ENCODE data around the gene SMAD5.

SMAD5 gene

DNA sequence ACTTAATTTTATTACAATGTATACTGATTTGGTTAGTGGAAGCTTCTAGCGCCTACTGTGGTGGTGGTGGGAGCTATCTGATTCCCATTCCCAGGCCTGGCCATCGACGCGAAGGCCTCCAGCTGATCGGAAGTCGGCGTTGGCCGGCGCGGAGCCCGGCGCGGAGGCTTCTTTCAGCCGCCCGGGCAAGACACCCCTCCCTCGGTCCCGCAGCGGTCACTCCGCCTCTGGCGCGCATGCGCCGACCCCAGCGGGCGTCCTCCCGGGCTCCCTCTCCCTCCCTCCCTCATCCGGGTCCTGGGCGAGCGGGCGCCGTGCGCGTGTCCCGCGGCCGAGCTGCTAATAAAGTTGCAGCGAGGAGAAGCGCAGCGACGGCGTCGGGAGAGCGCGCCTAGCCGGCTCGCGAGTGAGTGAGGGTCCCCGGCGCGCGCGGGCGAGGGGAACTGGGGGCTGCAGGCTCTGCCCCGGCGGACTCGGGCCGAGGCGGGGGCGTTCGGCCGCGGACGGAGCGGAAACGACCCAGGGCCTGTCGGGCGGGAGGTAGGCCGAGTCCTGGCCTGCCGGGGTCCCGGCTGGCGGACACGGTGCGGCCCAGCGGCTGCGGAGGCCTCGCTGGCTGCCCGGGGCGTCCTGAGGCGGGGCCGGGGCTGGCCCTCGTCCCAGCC is at the start of gene SMAD5:
Gene SMAD5 (plus strand): TSS at position 289 of the 665 bp plus-strand sequence. CDS start 20,916 bp downstream, outside the sequence.
- DNase-seq = peak; percentile 20 to 71

DNA sequence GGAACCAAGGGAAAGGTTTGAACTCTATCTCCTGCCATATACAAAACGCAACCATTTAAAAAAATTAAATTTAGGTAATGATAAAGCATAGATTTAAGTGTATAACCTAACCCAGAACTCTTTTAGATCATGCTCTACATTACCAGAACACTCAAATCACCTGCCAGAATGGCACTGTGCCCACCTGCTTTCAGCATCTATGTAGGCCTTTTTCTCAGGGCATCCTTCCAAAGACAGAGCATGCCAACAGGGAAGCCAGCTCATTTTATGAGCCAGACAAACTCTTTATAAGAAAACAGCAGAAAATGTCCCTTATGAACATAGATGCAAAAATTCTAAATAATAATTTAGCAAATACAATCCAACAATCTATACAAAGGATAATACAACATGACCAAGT is 47.9 kb upstream of the SMAD5 start:
- no peak for DNase-seq

DNA sequence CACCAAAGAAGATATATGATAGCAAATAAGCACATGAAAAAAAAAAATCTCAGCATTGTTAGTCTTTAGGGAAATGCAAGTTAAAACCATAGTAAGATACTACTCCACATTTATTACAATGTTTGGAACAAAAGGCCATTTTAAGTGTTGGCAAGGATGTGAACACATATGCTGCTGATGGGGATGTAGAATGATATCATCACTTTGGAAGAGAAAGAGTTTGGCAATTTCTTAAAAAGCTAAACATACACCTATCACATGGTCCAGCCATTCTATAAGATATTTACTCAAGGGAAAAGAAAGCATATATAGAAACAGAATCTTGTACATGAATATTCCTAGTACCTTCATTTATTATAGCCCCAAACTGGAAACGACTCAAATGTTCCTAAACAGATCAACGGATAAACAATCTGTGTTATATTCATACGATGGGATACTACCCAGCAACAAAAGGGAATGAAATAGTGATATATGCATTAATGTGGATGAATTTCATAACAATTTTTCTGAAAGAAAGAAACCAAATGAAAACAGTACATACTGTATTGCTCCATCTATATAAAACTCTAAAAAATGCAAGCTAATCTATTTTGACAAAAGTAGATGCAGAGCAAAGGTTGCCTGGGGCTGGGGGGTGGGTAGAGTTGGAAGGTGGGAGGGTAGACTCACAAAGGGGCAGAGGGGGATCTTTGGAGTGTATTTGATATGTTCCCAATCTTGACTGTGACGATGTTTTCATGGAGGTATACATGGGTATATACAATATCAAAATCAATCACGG is 45.7 kb upstream of the SMAD5 start:
- no peak for DNase-seq

DNA sequence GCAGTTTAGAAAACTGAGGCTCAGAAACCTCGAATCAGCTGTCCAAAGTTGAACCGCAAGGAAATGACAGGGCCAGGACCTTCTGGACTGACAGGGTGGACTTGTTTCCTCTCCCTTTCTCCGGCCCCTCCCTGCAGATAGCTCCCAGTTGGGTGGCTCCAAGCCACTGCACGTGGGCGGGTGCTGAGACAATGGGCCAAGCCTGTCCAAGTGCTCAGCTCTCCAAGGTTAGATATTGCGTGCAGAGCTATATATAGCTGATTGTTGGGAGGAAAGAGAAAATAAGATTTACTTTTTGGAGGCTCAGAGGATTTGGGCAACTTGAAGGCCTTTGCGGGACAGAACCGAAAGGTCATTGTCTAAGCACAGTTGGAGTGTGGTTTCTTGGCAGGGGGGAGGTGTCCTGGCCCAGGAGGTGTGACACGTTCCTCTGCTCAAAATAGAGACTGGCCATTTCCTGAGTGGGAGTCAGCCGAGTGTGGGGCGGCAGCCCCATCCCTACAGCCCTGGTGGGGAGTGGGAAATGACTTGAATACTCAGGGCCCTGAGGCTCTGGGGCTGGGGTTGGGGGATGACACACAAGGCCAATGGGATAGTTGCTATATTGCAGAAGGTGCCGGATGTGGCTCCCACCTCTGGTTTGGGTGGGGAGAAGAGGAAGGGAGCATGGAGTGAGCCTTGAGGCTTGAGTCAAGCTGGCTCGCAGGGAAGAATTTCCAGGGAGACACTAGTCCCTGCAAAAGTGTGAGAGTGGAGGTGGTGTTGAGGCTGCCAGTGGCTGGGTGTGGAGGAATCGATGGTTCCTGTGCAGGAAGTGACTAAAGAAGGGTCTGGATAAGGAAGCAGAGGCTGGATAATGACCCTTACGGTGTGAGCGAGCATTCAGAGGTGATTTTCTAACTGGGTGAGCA is 44.4 kb upstream of the SMAD5 start:
- no peak for DNase-seq

DNA sequence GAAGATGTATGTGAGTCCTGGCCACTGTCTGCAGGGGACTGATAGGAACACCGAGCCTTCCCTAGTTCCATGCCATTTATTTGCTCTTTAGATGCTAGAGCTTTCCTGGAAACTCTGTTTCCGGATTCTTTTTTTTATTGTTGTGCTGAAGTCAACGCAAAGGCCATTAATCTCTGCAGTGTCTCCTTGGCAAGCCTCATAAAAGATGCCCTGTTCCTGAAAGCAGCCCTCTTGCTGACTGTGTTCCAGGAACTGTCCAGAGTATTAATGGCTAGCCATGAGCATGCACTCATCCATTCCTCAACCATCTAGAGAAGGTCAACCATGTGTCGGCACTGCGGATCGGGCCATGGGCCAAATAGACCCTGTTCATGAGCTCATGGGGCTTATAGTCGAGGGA is 42.9 kb upstream of the SMAD5 start:
- DNase-seq = no peak

DNA sequence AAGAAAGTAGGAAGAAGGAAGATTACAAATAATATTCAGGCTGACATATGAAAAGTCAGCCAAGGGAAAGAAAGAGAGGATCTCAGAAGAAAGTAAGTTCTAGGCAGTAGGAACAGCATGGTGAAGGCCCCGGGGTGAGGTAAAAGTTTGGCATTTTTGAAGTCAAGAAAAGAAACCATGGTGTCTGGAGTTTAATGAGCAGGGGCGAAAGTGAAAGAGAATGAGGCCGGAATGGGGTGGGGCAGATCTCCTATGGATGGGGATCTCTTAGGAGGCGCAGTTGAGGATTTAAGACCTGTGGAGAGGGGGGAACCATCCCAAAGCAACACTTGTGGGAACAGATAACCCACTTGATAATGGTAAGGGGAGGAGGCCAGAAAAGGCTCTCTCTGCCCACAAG is 42.3 kb upstream of the SMAD5 start:
- DNase-seq = no peak

DNA sequence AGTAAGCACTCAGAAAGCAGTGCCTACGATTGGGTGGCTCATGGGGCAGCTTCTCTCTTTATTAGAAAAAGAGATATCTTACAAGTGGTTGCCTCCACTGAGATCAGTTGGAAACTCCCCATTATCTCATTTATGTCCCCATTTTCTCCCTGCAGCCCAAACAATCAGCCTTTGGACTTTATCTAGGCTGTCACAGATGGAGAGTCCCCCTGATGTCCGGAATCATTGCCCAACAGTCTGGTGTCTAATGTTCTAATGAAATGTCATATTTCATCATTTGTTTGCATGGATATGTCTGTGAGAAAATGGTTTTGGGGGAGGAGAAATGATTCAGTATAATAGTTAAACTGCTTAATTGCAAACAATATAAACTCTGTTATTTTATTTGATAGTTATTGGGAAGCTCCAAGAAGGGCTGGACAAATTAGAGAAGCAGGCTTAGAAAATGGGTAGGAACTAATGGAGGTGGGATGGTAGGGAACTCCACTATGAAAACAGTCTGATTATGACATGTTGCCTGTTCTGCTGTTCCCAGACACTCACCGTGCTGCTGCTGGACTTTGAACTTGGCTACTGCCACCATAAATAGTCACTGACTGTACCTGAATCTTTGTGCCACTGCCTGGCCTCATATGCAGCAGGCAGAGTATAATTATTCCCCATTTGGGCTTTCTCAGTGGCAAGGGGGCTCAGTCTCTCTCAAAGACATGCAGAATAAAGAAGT is 38.3 kb upstream of the SMAD5 start:
- no peak for DNase-seq

DNA sequence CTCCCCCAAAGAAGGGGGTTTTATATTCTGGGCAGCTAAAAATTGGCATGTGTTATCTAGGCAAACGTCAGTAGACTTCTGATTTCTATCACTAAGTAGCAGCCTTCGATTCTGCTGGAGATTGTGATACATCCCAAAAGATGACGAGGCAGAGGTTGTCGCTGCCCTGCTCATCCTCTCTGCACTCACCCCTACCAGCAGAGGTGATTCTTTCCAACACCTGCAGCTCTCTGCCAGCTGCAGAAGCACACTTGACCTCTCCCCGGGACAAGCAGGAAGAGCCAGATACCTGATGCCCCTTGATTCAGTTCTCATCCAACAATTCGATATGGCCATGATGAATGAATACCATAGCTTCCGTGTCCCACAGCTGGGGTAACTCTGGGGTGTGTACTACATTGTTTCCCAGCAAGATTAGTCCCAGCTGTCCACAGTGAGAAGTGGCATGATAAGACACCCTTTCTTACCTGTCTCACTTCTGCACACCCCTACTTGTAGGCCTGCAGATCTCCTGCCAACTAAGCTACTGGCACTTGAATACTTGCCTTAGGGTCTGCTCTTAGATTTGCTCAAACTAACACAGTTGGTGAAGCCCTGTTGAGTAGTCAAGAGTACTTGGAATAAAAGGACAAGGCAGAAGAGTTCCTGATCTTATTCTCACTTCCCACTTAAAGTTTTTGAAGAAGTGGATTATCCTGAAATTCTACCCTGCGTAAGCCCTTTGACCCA is 37.6 kb upstream of the SMAD5 start:
- no peak for DNase-seq

DNA sequence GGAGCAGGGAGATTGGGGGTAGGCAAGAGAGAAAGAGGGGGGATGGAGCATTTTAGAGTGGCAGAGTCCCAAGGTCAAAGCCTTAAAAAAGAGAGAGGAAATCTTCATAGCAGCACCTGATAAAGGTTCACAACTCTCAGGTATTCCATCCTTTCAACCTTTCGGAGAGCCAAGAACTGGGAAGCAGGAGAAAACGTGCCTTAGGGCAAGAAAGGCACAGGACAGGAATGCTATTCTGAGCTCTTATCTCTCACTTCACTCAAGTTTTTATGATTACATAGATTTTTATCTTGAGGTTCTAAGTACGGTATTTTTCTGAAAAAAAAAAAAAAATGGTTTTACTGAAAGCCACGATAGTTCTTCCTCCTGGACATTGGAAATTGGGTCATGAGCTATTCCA is 34.5 kb upstream of the SMAD5 start:
- DNase-seq = no peak

DNA sequence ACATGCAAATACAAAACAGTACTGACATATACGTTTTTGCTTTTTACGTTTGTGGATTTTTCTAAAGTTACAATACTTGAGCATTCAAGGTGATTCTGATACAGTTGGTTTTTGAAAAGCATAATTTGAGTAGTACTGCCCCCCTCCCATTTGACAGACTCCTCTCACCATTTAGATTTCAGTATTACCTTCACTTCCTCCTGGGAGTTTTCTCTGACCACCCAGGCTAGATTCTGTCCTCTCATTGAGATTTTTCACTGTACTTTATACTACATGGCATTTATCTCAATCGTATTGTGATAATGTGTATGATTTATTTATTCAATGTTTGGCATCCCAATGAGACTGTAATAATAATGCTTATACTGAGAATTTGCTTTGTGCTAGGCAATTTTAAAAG is 32.8 kb upstream of the SMAD5 start:
- no peak for DNase-seq

DNA sequence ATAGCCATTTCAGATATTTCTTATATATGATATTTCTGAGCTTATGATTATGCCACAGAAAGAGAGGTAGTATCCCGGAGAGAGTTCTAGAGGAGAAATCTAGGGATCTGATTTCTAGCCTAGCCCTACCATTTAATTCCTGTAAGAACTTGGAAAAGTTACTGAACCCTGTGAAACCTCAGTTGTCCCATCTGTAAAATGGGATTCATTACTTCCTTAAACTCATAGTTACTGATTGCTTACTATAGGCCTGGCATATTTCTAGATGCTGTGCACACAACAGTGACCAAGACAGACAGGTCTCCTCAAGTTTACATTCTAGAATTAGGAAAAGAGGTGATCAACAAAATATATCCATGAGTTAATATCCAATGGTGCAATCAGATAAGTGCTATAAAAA is 30.8 kb upstream of the SMAD5 start:
- no peak for DNase-seq

DNA sequence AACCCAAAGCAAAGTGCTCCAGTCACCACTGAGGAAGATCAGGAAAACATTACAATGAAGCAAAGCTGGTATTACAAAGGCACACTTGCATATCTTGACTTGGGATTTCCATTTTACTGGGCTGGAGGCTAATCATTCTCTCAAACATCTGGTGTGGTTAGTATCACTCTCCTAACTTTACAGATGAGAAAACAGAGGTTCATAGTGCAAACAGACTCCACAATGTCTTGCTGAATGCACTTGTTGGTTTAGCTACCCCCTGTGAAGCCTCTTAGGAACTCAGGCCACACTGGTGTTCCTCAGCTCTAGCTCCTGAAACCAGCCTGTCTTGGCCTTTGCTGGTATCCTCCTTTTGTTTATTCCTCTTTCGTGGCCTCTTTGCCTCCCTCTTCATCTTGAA is 29.5 kb upstream of the SMAD5 start:
- no peak for DNase-seq

DNA sequence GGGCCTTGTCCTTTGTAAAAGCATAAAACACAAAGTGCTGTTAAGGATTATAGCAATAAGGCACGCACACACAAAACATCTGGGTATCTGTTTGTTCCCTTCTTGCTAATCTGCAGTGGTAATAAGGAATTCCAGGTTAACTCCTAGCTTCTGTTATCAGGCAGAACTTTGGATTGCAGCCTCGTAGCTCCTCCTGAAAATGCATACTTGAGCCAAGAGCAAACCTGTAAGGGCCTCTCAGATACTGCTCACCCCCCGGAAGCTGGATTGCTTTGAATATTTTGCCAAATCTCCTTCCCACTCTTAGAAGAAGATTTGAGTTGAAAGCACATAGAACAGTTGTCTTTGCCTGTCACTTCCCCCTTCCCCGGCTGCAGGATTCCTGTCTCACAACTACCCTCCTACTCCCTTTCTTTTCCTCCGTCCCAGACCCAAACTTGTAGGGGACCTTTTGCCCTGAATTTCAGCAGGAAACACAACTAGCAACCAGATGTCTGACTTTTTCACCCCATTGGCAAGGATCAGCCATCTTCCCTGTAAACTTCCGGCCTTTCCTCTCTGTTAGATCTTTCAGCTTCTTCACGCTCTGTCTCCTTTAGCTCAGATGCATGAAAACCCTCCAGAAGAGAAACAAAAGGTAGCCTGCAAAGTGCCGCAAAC is 28.2 kb upstream of the SMAD5 start:
- DNase-seq = no peak

DNA sequence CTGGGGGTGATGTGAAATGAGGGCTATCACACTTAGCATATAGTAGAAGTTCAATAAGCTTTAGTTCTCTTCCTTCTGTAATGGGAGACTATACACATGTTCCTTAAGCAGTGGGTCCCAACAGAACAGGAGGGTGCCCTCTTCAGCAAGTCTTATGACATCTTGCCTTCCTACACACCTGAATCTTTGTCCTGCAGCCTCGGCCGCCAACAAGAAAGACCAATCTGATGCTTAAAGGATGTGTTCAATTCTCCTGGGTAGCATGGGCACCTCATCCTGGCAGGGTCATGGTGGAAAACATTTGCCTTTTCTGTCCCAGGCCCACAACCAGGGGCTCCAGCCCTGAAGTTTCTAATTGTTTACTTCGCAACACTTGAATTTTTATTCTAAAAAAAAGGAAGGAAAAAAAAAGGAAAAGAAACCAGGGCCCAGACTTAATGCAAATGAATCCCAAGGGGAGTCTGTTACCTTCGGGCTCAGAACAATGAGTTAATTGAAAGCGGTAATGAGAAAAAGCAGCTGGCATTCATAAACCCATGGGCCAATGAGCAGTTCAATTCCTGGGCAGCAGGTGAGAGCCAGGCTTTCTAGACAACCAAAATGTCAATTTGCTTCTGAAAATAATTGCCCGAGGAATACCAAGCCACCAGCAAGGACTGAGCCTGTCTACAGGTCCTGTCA is 26.2 kb upstream of the SMAD5 start:
- DNase-seq = no peak

DNA sequence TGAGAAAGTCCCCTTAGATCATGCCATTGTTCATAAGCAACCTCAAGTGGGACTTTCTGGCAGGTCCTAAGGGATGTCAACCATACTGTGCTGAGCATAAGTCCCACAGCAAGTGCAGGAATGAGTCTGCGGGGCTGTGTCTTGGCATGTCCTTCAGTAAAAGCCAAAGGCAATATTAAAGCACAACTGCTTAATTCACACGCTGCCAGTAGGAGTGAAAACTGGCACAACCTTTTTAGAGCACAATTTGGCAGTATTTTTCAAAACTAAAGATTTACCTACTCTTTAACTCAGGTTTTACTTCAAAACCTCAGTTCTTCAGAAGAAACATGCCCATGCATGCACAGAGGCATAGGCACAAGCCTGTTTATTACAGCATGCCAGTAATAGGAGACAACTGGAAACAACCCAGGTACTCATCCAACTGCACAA is 24.4 kb upstream of the SMAD5 start:
- no peak for DNase-seq

DNA sequence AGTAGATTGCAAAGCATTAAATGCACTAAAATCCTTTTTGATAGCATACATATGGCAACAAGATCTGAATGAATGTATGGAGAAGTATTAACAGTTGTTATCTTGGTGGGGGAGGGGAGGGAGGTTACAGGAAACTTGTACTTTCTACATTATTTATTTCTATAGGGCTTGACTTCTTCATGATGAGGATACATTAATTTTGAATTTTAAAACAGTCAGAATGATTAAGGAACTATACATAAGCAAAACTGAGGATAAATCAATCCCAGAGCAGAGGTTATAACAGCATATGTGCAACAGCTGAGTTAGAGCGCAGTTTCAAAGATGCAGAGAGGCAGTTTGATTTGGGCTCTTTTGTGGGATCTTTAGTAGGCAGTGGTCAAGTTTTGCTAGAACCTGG is 23.9 kb upstream of the SMAD5 start:
- DNase-seq = no peak

DNA sequence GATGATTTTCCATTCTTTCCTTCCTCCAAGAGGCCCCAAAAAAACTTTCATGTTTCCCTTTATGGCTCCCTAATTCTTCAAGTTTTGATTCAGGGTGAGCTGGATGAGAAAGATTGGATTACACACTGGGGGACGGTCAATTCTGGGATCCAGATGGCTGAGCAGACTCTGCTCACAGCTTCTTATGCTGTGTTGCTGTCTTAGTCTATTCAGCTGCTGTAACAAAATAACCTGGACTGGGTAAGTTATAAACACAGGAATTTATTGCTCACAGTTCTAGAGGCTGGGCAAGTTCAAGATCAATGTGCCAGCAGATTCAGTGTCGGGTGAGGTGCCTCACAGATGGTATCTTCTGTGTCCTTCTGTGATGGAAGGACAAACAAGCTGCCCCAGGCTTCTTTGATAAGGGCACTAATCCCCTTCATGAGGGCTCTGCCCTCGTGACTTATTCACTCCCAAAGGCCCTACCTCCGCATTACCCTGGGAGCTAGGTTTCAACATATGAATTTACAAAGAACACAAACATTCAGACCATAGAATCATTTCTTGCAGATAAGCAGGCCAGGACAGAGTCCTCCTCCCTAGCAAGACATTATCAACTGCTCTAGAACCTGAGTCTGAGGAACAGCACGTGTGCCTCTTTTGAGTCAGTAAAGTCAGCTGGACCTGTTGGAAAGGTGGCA is 23.1 kb upstream of the SMAD5 start:
- no peak for DNase-seq

DNA sequence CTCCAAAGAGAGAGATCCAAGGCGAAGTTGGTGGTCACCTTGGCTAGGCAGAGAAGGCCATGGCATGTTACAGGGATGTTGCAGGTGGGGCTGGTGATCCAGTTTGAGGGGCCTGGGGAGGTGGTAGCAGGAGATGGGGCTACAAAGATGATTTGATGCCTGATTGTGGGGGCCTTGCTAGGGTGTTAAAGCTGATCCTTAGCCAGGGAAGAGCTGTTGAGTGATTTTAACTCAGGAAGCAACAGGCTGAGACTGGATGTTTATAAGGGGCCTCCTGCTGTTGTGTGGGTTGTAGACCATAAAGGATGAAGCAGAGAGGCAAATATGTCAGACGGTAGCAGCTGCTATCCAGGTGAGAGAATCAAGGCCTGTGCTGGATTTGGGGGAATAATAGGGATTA is 19.0 kb upstream of the SMAD5 start:
- DNase-seq = no peak

DNA sequence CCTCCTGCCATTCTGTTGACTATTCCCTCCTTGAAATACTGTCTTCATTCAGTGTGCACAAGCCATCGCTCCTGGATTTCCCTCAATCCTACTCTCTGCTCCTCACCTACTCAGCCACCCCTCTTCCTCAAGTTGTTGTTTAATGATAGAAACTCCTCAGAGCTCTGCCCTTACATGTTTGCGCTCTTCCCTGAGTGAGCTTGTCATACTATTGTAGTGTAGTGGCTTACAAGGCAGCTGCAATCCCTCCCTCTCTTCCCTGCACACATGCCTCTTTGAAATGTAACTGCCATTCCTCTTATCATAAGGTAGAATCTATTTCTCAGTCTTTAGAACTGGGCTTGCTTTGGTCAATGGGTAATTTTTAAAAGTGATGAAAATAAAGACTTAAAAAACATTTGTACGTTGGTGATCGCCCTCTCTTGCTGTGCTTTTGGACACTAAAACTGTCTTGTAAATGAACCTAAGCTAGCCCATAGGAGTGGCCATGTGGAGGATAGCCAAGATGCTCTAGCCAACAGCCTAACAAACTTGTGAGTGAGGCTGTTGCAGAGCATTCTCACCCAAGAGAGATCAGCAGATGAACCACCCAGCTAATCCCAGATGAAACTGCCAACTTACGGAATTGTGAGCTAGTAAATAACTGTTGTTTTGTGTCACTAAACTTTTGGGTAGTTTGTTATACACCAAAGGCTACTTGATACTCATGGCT is 18.1 kb upstream of the SMAD5 start:
- no peak for DNase-seq
